ENCODE results near the gene TMEM25.
"Not testable (repeated sequence)": the region's sequence is repeated elsewhere in the genome, so short reads cannot be mapped to it uniquely, and the experiment has no call there.

TMEM25 gene

DNA sequence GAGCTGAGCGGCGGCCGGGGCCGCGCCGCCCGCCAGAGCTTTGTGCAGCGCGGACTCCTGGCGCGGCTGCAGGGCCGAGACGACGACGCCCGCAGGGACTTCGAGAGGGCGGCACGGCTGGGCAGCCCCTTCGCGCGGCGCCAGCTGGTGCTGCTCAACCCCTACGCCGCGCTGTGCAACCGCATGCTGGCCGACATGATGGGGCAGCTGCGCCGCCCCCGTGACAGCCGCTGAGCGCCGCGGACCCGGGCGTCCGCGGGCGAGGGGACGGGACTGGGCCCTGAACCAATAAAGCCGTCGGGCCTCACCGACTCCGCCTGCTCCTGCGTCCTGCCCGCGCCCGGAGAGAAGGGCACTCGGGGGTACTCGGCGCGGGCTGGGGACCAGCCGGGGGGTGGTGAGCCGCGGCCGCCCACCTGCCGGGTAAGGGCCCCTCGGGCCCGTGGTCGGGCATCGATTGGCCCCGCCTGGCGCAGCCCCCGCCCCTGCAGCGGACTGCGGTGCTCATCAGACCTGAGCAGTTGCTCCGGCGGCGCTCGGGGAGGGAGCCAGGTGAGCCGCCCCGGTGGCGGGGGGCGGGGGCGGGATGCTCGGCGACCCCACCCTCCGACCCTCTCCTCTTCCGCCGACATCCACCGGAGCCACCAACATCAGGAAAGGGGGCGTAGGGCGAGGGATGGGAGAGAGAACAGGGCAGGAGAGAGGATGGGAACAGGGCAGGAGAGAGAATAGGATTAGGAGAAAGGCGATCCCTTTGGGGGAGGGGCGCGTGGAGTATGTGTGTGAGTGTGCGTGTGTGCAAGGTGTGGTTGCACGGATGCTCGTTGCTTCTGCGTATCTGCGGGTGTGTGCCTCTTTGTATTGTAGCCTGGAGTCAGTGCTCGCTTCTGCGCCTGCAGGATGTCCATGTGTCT, at the start of gene TMEM25:
TMEM25 (plus strand) TSS at position 510 of the 914 bp plus-strand sequence. CDS start 610 bp downstream, outside the sequence.
- peak; percentile 73 for DNase-seq (ENCODE audit: low read depth, low spot score)

DNA sequence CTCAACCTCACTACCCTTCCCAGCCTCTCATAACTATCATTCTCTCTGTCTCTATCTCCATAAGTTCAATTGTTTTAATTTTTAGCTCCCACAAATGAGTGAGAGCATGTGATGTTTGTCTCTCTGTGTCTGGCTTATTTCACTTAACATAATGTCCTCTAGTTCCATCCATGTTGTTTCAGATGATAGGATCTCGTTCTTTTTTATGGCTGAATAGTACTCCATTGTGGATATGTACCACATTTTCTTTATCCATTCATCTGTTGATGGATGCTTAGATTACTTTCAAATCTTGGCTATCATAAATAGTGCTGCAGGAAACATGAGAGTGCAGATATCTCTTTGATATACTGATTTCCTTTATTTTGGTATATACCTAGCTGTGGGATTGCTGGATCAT, 49.8 kb upstream of the TMEM25 start:
- DNase-seq (ENCODE audit: low read depth, low spot score) = not testable (repeated sequence)

DNA sequence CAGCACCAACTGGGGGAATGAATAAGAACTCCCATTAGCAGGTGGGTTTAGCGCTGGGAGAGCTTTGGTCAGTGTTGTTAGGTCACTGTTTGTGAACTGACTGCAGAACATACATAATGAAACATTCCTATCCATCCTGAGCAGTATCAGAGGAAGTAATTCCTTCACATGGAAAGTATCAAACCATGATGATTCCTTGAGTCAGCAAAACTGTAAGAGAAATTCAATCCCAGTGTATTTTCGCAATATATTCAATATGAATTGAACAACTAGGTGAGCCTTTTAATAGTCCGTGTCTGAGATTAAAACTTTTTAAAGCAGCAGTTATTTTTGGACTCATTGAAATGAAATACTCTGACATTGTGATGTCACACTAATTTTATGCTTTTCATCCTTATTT, 46.6 kb upstream of the TMEM25 start:
- no peak for DNase-seq (ENCODE audit: low read depth, low spot score)

DNA sequence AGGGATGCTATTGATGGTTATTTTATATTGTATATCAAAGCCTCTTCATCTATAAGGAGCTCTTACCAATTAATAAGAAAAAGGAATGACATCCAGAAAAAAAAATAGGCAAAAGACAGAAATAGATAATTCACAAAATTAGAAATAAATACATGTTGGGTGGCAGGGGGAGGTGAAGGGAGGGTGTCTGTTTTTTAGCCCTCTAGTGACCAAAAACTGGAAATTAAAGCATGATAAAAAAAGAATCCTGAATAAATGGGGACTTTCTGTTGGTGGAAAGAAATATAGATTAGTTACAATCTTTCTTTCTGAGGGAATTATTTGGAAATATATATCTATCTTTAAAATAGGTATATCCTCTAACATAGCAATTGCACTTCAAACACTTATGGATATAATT, 45.7 kb upstream of the TMEM25 start:
- no peak for DNase-seq (ENCODE audit: low read depth, low spot score)

DNA sequence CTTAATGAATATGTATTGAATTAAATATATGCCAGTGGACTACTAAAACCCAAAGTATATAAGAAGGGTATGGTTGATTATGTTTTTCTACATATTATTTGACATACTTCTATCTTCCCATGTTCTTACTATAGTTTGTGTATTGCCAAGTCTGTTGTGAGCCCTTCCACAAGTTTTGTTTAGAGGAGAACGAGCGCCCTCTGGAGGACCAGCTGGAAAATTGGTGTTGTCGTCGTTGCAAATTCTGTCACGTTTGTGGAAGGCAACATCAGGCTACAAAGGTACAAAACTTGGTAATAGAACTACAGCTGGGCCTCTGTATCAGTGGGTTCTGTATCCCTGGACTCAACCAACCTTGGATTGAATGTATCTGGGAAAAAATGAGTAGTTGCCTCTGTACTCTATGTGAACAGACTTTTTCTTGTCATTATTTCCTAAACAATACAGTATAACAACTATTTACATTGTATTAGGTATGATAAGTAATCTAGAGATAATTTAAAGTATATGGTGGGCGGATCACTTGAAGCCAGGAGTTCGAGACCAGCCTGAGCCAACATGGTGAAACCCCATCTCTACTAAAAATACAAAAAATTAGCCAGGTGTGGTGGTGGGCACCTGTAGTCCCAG, 42.4 kb upstream of the TMEM25 start:
- DNase-seq (ENCODE audit: low read depth, low spot score) = peak; percentile 75

DNA sequence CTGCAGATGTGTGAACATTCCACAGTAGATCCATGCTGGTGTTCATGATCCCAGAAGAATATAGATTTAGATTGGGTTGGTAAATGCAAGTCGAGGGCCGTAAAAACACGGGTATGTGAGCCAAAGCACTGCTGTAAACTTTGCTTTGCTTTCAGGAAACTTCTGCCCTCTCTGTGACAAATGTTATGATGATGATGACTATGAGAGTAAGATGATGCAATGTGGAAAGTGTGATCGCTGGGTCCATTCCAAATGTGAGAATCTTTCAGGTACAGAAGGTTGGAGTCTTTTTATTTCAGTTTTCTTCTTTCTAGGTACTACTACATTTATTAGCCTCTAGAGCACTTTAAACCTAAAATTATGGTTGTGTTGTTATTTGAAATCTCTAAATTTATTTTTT, 40.0 kb upstream of the TMEM25 start:
- DNase-seq (ENCODE audit: low read depth, low spot score) = no peak

DNA sequence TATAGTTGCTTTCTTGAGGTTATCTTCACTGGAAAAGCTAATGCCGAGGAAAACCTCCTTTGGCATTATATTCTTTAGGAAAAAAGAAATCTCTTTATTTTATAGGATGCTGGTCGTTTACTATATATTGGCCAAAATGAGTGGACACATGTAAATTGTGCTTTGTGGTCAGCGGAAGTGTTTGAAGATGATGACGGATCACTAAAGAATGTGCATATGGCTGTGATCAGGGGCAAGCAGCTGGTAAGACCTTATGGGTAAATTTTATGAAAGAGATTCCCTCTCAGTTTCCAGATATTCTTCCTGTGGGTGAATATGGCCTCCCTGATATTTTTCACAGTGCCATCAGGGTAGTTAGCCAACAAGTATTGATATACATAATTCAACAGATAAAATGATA, 33.2 kb upstream of the TMEM25 start:
- no peak for DNase-seq (ENCODE audit: low read depth, low spot score)

DNA sequence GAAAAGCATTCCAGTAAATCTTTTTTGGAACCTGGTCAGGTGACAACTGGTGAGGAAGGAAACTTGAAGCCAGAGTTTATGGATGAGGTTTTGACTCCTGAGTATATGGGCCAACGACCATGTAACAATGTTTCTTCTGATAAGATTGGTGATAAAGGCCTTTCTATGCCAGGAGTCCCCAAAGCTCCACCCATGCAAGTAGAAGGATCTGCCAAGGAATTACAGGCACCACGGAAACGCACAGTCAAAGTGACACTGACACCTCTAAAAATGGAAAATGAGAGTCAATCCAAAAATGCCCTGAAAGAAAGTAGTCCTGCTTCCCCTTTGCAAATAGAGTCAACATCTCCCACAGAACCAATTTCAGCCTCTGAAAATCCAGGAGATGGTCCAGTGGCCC, 27.8 kb upstream of the TMEM25 start:
- no peak for DNase-seq (ENCODE audit: low read depth, low spot score)

DNA sequence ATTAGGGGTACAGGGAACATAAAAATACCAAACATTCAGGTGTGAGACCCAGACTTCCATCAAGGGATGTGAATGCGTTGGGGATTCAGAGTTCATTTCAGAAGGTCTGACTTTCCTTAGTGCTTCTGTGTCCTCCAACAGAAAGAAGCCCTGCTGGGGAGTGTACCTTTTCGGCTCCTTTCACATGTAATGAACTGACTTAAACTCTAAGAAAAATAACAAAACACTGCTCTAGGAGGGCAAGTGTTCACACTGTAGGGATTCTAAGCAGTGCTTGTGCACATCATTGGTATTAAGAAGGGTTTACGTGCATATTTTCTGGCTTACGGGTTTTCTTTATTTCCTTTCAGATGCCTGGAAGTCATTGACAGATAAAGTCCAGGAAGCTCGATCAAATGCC, 19.4 kb upstream of the TMEM25 start:
- no peak for DNase-seq (ENCODE audit: low read depth, low spot score)

DNA sequence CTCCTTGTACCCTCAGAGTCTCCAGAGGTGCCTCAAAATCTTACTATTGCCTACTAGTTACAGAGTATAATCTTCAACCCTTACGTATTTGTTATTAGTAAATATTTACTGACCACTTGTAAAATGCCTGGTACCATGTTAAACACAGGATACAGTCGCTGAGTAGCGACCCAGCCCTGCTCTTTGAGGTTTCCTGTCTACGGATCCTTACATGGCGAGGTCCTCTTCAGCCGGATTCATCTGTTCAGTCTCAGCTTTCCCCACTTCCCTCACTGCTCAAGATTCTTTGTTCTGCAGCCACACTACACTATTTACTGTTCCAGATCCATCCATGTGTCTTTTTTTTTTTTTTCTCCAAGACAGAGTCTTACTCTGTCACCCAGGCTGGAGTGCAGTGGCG, 16.9 kb upstream of the TMEM25 start:
- DNase-seq (ENCODE audit: low read depth, low spot score) = no peak

DNA sequence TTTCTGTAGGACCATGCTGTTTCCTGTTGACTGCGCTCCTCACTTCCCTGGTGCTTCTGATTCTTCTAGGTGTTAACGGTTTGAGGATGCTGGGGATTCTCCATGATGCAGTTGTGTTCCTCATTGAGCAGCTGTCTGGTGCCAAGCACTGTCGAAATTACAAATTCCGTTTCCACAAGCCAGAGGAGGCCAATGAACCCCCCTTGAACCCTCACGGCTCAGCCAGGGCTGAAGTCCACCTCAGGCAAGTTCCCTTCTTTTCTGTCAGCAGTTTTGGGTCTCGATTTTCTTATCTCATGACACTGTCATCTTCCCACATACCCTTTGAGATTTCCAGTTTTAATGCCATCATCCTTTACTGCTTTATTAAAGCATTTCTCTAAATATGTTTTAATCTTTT, 11.4 kb upstream of the TMEM25 start:
- no peak for DNase-seq (ENCODE audit: low read depth, low spot score)

DNA sequence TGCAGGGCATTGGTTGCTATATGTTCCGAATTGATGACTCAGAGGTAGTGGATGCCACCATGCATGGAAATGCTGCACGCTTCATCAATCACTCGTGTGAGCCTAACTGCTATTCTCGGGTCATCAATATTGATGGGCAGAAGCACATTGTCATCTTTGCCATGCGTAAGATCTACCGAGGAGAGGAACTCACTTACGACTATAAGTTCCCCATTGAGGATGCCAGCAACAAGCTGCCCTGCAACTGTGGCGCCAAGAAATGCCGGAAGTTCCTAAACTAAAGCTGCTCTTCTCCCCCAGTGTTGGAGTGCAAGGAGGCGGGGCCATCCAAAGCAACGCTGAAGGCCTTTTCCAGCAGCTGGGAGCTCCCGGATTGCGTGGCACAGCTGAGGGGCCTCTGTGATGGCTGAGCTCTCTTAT, 9.1 kb upstream of the TMEM25 start:
- DNase-seq (ENCODE audit: low read depth, low spot score) = no peak

DNA sequence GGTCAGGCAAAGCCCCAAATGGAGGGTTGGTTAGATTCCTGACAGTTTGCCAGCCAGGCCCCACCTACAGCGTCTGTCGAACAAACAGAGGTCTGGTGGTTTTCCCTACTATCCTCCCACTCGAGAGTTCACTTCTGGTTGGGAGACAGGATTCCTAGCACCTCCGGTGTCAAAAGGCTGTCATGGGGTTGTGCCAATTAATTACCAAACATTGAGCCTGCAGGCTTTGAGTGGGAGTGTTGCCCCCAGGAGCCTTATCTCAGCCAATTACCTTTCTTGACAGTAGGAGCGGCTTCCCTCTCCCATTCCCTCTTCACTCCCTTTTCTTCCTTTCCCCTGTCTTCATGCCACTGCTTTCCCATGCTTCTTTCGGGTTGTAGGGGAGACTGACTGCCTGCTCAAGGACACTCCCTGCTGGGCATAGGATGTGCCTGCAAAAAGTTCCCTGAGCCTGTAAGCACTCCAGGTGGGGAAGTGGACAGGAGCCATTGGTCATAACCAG, 8.4 kb upstream of the TMEM25 start:
- peak; percentile 68 for DNase-seq (ENCODE audit: low read depth, low spot score)

DNA sequence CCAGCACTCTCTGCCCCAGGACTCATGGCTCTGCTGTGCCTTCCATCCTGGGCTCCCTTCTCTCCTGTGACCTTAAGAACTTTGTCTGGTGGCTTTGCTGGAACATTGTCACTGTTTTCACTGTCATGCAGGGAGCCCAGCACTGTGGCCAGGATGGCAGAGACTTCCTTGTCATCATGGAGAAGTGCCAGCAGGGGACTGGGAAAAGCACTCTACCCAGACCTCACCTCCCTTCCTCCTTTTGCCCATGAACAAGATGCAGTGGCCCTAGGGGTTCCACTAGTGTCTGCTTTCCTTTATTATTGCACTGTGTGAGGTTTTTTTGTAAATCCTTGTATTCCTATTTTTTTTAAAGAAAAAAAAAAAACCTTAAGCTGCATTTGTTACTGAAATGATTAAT, 6.6 kb upstream of the TMEM25 start:
- DNase-seq (ENCODE audit: low read depth, low spot score) = no peak

DNA sequence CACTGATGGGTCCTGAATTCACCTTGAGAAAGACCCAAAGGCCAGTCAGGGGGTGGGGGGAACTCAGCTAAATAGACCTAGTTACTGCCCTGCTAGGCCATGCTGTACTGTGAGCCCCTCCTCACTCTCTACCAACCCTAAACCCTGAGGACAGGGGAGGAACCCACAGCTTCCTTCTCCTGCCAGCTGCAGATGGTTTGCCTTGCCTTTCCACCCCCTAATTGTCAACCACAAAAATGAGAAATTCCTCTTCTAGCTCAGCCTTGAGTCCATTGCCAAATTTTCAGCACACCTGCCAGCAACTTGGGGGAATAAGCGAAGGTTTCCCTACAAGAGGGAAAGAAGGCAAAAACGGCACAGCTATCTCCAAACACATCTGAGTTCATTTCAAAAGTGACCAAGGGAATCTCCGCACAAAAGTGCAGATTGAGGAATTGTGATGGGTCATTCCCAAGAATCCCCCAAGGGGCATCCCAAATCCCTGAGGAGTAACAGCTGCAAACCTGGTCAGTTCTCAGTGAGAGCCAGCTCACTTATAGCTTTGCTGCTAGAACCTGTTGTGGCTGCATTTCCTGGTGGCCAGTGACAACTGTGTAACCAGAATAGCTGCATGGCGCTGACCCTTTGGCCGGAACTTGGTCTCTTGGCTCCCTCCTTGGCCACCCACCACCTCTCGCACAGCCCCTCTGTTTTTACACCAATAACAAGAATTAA, 6.1 kb upstream of the TMEM25 start:
- no peak for DNase-seq (ENCODE audit: low read depth, low spot score)

DNA sequence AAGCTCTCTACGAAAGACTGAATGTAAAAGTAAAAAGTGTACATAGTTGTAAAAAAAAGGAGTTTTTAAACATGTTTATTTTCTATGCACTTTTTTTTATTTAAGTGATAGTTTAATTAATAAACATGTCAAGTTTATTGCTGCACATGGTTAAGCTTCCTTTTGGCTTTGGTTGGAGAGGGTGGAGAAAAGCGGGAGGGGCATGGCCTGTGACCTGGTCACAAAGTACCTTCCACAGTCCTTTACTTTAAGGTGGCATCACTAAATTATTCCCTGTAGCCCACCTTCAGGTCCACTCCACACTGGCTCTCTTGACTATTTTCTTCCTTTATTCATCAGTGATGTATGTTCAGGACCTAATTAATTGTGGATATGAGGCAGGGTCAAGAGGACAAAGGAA, 4.3 kb upstream of the TMEM25 start:
- DNase-seq (ENCODE audit: low read depth, low spot score) = no peak

DNA sequence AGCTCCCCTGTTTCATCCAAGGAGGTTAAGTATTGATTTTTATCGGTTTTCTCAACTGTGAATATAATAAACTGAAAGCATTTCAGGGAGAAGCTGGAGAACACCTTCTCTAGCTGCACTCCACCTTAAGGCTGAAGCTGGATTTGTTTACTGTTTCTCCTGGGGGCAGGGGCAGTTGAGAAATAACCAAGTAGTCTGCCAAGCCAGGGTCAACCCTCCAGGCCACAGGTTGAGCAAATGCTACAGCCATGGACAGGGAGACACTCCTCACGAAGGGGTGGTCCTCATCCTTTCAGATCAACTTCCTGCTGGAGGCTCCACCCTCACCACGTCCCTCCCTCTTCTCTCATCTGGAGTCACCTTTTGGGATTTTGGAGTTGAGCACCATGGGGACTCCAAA, 3.9 kb upstream of the TMEM25 start, which contains the start of gene TTC36:
TTC36 (plus strand) TSS at position 366 of the 400 bp plus-strand sequence; CDS start at position 387, 21 bp downstream.
- DNase-seq (ENCODE audit: low read depth, low spot score) = peak; percentile 32

DNA sequence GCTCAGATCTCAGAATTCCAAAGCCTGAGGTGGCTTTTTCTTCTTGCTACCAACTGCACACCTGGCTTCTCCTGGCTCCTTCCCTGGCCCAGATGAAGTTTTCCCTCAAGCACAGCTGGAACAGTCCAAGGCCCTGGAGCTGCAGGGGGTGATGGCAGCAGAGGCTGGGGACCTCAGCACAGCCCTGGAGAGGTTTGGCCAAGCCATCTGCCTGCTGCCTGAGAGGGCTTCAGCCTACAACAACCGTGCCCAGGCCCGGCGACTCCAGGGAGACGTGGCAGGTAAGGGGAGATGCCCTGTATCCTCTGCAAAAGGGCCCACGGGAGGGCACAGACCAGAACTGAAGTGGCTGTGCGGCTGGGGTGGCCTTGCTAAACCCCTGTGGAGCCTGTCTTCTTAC, 2.5 kb upstream of the TMEM25 start:
- no peak for DNase-seq (ENCODE audit: low read depth, low spot score)

DNA sequence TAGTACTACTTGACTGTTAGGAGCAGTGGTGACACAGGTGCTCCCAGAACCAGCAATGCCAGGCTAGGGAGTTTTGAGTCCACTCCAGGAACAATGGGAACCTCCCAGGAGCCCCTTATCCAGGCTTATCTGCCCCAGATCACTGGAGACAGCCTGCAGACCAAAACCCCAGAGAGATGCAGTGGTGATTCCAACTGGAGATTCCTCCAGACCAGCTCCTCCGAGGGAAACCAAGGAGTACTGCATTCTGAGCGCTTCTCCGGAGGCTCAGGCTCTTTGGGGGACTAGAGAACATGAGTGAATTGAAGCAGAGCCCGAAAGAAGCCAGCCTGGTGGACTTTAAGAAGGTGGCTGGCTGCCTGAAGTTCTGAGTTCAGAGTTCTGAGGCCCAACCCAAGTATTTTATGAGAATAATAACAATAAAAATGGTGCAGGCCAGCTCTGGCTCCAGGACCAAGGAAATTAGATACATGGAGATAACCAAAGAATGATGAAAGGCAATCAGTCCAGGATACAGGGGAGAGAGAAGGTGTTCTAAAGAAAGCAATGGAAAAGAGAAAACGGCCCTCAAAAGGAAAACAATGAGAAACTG, 1.3 kb upstream of the TMEM25 start:
- DNase-seq (ENCODE audit: low read depth, low spot score) = peak; percentile 24

DNA sequence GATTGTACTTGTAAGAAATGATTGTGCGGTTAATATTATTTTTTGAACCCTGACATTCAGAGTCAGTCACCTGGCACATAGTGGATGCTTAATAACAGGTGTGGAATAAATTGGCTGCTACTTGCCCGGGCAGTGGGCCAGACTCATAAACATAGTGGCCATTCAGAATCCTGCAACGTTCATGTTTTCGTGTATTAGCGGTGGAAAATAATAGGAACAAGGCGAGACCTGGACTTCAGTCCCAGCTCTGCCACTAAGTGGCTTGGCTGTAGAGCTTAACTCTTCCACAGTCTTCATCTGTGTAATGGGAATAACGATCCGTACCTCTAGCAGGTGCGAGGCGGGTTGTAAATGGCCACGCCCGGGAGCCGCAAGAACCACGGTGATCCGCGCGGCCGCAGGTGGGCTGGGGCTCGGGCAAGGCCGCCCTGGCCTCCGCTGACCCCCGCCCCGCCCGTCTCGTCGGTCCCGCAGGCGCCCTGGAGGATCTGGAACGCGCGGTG, 761 bp upstream of the TMEM25 start:
- DNase-seq (ENCODE audit: low read depth, low spot score) = no peak

DNA sequence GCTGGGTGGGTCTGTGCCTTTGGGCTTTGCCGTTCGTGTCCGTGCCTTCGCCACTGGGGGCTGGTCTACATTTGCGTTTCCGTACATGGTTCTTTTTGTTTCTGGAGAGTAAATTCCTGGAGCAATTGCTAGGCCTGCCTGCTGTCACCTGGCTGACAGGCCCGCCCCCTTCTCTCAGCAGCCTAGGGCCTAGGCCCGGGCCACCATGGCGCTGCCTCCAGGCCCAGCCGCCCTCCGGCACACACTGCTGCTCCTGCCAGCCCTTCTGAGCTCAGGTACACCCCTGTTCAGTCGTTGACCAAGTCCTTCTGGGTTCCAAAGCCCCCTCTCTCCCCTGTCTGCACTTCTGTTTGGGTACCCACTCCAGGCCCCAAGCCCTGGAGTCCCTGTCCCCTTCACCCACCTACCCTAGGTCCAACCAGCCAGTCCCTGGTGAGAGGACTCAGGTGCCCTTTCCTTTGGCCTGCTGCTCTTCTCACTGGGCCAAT, 649 bp downstream of the TMEM25 start:
- no peak for DNase-seq (ENCODE audit: low read depth, low spot score)
